MM.1S (cell line): ENCODE data around the gene MSRB3.

Experiments
- CTCF ChIP-seq: fragments of 300-600 bp; sonication (generic); IDR thresholded peaks from 2 replicates; pipeline ENCODE4 v1.5.1; 2016; ENCODE audit warnings: antibody characterized with exemption, low read length, mixed read lengths
- EZH2 ChIP-seq: fragments of 300-600 bp; sonication (generic); optimal IDR thresholded peaks from 2 replicates; pipeline ENCODE3; 2017; ENCODE audit warnings: low read depth, mild to moderate bottlenecking, antibody characterized with exemption, low read length, mixed read lengths
- EZH2phosphoT487 ChIP-seq: fragments of 300-600 bp; sonication (generic); IDR thresholded peaks from 2 replicates; pipeline ENCODE4 v1.6.1; 2018; ENCODE audit warnings: antibody characterized with exemption, low read length

DNA sequence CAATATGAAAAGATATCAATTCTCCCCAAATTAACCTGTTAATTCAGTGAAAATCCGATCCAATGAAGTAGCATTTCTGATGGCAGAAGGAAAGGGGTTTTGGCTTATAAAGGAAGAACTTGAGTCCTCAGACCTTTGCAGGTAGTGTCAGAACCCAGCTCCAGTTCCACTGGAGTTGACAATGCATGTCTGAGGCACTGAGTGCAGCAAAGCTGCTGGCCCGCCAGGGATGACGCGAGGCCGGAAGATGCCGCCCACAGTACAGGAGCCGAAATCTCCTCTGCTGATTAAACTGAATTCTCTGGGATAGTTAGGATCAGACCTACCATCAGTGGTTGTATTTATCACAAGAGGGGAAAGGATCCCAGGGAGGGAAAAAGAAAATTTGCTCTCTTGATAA is 220.7 kb downstream of the MSRB3 start:
- TF ChIP-seq CTCF (no peak), EZH2 (no peak), EZH2phosphoT487 (no peak)
